Stimulated activated CD4-positive, alpha-beta T cell treated with anti-CD3 and anti-CD28 coated beads, Interleukin-15, amount 100 ng/mL, for 1 hour (primary cell): Measurements from ENCODE around the gene TSPOAP1.

ENCODE experiments used
- DNase-seq, 2 donors: peaks; one replicate each; pipeline ENCODE4 v3.0.0-alpha.2; 2020; ENCODE audit warnings: low read depth in 1 of 2, low spot score in 1 of 2

The TSPOAP1 gene

GRCh38 chr17:58264407-58265103 lies 64.0 kb downstream of the TSPOAP1 start:
- DNase-seq, result no peak

GRCh38 chr17:58263773-58264172 lies 64.8 kb downstream of the TSPOAP1 start:
- no peak for DNase-seq

DNA sequence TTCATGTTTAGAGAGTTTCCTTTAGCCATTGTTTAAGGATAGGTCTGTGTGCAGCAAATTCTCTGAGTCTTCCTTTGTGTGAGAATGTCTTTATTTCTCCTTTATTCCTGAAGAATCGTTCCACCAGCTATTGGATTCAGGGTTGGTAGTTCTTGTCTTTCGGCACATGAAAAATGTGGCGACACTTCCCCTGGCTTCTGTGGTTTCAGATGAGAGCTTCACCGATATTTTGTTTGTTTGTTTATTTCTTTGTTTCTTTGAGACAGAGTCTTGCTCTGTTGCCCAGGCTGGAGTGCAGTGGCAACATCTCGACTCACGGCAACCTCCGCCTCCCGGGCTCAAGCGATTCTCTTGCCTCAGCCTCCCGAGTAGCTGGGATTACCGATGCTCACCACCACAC lies 66.4 kb downstream of the TSPOAP1 start:
- DNase-seq, result no peak

GRCh38 chr17:58254803-58255202 lies 73.8 kb downstream of the TSPOAP1 start:
- DNase-seq, result no peak

DNA sequence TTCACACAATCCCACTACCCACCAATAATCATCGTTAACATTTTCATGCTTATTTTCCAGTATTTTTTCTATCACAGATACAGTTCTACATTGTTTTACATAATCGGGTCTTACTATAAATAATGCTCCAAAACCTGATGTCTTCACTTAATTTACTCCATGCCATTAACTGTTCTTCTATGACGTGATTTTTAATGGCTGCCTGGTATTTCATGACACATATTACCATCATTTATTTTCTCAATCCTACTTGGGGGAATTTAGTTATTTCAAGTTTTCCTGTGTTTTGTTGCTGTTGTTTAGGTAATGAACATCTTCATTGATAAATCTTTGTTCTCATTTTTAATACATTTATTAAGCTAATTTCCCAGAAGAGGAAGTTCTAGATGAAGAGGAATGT lies 75.5 kb downstream of the TSPOAP1 start:
- DNase-seq, result no peak

DNA sequence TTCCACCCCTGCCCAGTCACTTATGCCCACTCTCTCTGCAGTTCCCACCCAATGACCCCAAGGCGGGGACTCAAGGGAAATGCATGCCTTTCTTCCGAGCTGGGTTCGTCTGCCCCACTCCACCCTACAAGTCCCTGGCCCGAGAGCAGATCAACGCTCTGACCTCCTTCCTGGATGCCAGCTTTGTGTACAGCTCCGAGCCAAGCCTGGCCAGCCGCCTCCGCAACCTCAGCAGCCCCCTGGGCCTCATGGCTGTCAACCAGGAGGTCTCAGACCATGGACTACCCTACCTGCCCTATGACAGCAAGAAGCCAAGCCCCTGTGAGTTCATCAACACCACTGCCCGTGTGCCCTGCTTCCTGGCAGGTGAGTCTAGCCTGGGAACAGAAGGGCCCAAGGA lies 76.5 kb downstream of the TSPOAP1 start:
- DNase-seq, result no peak
